Measurements from ENCODE around the gene LRRC23. TPM values are rescaled to one million over a fixed set of nuclear protein-coding genes. Genes with fewer than 3 reads are reported as not detected.

The LRRC23 gene
- total and polyA plus RNA-seq, 9 of the 15 experiments (the other 6 are each of a cell fraction or from before 2014, with no cell fraction given): 2.2 to 7.0 (median 3.0) TPM

DNA sequence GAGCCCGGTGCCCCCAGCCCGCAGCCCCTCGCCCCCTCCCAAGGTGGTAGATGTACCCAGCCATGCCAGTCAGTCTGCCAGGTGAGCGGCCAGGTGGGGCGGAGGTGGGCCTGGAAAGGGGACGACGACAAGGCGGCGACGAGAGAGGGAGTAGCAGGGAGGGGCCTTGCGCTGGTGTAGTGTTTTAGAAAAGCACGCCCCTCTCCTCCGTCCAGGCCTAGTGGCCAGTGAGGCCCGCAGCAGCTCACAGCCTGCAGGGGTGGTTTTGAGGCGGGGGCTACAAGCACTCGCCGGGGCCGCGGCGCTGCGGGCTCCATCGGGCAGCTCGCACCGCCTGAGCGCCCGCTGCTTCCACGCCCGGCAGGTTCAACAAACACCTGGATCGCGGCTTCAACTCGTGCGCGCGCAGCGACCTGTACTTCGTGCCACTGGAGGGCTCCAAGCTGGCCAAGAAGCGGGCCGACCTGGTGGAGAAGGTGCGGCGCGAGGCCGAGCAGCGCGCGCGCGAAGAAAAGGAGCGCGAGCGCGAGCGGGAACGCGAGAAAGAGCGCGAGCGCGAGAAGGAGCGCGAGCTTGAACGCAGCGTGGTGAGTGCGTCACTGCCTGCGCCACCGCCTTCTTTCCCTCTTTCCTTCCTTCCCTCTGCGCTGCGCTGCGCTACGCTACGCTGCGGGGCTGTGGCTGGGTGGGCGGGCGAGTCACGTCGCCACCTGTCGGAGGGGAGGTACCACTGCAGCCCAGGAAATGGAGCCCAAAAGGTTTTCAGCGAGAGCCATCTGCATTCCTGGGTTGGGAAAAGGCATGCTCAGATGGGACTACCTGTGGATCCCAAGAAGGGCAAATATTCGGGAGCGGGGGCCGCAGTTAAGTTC, 33.1 kb downstream of the LRRC23 start (continued):
- TF ChIP-seq, protein P1, sequence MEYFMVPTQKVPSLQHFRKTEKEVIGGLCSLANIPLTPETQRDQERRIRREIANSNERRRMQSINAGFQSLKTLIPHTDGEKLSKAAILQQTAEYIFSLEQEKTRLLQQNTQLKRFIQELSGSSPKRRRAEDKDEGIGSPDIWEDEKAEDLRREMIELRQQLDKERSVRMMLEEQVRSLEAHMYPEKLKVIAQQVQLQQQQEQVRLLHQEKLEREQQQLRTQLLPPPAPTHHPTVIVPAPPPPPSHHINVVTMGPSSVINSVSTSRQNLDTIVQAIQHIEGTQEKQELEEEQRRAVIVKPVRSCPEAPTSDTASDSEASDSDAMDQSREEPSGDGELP (CRISPR knock-in tag; IDR thresholded peaks at IDR 0.05; ENCODE audit: borderline replicate concordance): peak; percentile 85
- TF ChIP-seq SMAD4 (CRISPR knock-in tag; conservative IDR thresholded peaks at IDR 0.05) (0 out of 2 replicates have a peak, but pooled peaks have one; percentile 40), ASH1L (IDR thresholded peaks at IDR 0.05; ENCODE audit: borderline replicate concordance, low read depth, partially characterized antibody) (no peak), ZNF644 (tag; IDR thresholded peaks at IDR 0.05; ENCODE audit: low read depth) (no peak), EZH2 (IDR thresholded peaks at IDR 0.05; ENCODE audit: borderline replicate concordance, low read depth, low read length) (no peak), ZNF24 (IDR thresholded peaks at IDR 0.05) (no peak; the same call in none of the 2 replicates), U2AF2 (optimal IDR thresholded peaks at IDR 0.05; ENCODE audit: low read depth, low read length) (no peak), RBM14 (IDR thresholded peaks at IDR 0.05; ENCODE audit: borderline replicate concordance, insufficient read depth, low read depth, low read length) (no peak), NUFIP1 (IDR thresholded peaks at IDR 0.05; ENCODE audit: partially characterized antibody) (no peak), ZNF282 (CRISPR knock-in tag; IDR thresholded peaks at IDR 0.05) (no peak)
- TF ChIP-seq, protein P2, sequence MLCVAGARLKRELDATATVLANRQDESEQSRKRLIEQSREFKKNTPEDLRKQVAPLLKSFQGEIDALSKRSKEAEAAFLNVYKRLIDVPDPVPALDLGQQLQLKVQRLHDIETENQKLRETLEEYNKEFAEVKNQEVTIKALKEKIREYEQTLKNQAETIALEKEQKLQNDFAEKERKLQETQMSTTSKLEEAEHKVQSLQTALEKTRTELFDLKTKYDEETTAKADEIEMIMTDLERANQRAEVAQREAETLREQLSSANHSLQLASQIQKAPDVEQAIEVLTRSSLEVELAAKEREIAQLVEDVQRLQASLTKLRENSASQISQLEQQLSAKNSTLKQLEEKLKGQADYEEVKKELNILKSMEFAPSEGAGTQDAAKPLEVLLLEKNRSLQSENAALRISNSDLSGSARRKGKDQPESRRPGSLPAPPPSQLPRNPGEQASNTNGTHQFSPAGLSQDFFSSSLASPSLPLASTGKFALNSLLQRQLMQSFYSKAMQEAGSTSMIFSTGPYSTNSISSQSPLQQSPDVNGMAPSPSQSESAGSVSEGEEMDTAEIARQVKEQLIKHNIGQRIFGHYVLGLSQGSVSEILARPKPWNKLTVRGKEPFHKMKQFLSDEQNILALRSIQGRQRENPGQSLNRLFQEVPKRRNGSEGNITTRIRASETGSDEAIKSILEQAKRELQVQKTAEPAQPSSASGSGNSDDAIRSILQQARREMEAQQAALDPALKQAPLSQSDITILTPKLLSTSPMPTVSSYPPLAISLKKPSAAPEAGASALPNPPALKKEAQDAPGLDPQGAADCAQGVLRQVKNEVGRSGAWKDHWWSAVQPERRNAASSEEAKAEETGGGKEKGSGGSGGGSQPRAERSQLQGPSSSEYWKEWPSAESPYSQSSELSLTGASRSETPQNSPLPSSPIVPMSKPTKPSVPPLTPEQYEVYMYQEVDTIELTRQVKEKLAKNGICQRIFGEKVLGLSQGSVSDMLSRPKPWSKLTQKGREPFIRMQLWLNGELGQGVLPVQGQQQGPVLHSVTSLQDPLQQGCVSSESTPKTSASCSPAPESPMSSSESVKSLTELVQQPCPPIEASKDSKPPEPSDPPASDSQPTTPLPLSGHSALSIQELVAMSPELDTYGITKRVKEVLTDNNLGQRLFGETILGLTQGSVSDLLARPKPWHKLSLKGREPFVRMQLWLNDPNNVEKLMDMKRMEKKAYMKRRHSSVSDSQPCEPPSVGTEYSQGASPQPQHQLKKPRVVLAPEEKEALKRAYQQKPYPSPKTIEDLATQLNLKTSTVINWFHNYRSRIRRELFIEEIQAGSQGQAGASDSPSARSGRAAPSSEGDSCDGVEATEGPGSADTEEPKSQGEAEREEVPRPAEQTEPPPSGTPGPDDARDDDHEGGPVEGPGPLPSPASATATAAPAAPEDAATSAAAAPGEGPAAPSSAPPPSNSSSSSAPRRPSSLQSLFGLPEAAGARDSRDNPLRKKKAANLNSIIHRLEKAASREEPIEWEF (CRISPR knock-in tag; IDR thresholded peaks at IDR 0.05): no peak
- TF ChIP-seq, protein P3, sequence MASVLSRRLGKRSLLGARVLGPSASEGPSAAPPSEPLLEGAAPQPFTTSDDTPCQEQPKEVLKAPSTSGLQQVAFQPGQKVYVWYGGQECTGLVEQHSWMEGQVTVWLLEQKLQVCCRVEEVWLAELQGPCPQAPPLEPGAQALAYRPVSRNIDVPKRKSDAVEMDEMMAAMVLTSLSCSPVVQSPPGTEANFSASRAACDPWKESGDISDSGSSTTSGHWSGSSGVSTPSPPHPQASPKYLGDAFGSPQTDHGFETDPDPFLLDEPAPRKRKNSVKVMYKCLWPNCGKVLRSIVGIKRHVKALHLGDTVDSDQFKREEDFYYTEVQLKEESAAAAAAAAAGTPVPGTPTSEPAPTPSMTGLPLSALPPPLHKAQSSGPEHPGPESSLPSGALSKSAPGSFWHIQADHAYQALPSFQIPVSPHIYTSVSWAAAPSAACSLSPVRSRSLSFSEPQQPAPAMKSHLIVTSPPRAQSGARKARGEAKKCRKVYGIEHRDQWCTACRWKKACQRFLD (CRISPR knock-in tag; IDR thresholded peaks at IDR 0.05): no peak
- TF ChIP-seq, protein P4, sequence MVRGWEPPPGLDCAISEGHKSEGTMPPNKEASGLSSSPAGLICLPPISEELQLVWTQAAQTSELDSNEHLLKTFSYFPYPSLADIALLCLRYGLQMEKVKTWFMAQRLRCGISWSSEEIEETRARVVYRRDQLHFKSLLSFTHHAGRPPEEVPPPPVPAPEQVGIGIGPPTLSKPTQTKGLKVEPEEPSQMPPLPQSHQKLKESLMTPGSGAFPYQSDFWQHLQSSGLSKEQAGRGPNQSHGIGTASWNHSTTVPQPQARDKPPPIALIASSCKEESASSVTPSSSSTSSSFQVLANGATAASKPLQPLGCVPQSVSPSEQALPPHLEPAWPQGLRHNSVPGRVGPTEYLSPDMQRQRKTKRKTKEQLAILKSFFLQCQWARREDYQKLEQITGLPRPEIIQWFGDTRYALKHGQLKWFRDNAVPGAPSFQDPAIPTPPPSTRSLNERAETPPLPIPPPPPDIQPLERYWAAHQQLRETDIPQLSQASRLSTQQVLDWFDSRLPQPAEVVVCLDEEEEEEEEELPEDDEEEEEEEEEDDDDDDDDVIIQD (CRISPR knock-in tag; IDR thresholded peaks at IDR 0.05): no peak
- TF ChIP-seq, protein P5, sequence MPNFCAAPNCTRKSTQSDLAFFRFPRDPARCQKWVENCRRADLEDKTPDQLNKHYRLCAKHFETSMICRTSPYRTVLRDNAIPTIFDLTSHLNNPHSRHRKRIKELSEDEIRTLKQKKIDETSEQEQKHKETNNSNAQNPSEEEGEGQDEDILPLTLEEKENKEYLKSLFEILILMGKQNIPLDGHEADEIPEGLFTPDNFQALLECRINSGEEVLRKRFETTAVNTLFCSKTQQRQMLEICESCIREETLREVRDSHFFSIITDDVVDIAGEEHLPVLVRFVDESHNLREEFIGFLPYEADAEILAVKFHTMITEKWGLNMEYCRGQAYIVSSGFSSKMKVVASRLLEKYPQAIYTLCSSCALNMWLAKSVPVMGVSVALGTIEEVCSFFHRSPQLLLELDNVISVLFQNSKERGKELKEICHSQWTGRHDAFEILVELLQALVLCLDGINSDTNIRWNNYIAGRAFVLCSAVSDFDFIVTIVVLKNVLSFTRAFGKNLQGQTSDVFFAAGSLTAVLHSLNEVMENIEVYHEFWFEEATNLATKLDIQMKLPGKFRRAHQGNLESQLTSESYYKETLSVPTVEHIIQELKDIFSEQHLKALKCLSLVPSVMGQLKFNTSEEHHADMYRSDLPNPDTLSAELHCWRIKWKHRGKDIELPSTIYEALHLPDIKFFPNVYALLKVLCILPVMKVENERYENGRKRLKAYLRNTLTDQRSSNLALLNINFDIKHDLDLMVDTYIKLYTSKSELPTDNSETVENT (CRISPR knock-in tag; IDR thresholded peaks at IDR 0.05): peak; percentile 82; the same call in 1 of the 2 replicates
